ENCODE data around the gene AURKAIP1.

DNA sequence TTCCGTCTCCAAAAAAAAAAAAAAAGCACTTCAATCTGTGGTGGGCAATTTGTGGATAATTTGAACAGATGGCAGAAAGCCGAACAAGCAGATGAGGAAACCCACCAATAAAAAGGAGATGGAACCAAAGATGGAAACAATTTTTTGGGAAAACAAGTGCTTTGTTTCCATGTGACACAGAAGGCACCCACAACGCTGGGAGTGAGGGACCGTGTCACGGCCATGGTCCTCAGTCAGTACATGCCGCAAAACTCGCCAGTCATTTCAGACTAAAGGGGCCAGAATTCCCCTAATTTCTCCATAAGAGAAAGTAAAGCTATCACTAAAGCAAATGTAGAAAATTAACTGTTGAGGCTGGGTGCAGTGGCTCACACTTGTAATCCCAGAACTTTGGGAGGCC is 19.1 kb upstream of the AURKAIP1 start:
- TF ChIP-seq GATA2 (IDR thresholded peaks at IDR 0.05; ENCODE audit: low read depth, low read length): no peak
- no peak for TF ChIP-seq GATA3 (IDR thresholded peaks at IDR 0.05; ENCODE audit: low read depth, low read length)

Data from SH-SY5Y (cell line).